Kidney tubule cell (primary cell): ENCODE results near the gene HS6ST2.

Experiments
- DNase-seq: peaks from one replicate; pipeline ENCODE4 v3.0.0-alpha.2; 2018; ENCODE audit warnings: low spot score

Gene HS6ST2

GRCh38 chrX:132613801-132614200, 344.6 kb downstream of the HS6ST2 start:
- DNase-seq = no peak

- peak; percentile 38 for DNase-seq
Measured at GRCh38 chrX:132612821-132613564, 345.4 kb downstream of the HS6ST2 start.

- DNase-seq = no peak
Measured at GRCh38 chrX:132610536-132610935, 347.9 kb downstream of the HS6ST2 start.

GRCh38 chrX:132609362-132609848, 349.0 kb downstream of the HS6ST2 start:
- no peak for DNase-seq

- no peak for DNase-seq
Measured at GRCh38 chrX:132603700-132604286, 354.6 kb downstream of the HS6ST2 start.

- no peak for DNase-seq
Measured at GRCh38 chrX:132602701-132603100, 355.7 kb downstream of the HS6ST2 start.

GRCh38 chrX:132594999-132595398, 363.4 kb downstream of the HS6ST2 start:
- no peak for DNase-seq

GRCh38 chrX:132594129-132594528, 364.3 kb downstream of the HS6ST2 start:
- peak; percentile 66 for DNase-seq

- no peak for DNase-seq
Measured at GRCh38 chrX:132592880-132593279, 365.5 kb downstream of the HS6ST2 start.

GRCh38 chrX:132591719-132592275, 366.6 kb downstream of the HS6ST2 start:
- no peak for DNase-seq

GRCh38 chrX:132590350-132591026, 367.9 kb downstream of the HS6ST2 start:
- DNase-seq = no peak

- no peak for DNase-seq
Measured at GRCh38 chrX:132584936-132585335, 373.5 kb downstream of the HS6ST2 start.

- DNase-seq = no peak
Measured at GRCh38 chrX:132576939-132577338, 381.5 kb downstream of the HS6ST2 start.
